ENCODE measurements around the gene DDX25. TPM values are rescaled to one million over a fixed set of nuclear protein-coding genes. Genes with fewer than 3 reads are reported as not detected.

The DDX25 gene
- total and polyA plus RNA-seq, 2 of the 4 experiments (the other 2 are of a cell fraction): under 0.01 TPM; not detected in 1

GRCh38 chr11:125873881-125874555 is 30.3 kb upstream of the DDX25 start:
- DNase-seq: no peak
- ChIA-PET POLR2A (ENCODE audit: unreplicated experiment) (no interaction called here), CTCF (interaction anchor here (0.6 kb wide), 1 partner anchor 367 kb away, joined by 3 read pairs; no protein-coding TSS in a partner anchor)
- Histone ChIP-seq H2AK9ac (replicated peaks; ENCODE audit: low read depth, low read length, poor library complexity) (no peak overlapping the region), H3K9ac (ENCODE audit: low read depth, low read length) (no peak overlapping the region), H3K9me1 (ENCODE audit: insufficient read depth, low read length) (no peaks in the 10 kb centered on the region), H2BK5ac (ENCODE audit: low read depth, low read length, poor library complexity, severe bottlenecking) (no peak overlapping the region), H3K27ac (ENCODE audit: insufficient read depth, low read length) (no peak overlapping the region), H3K4me2 (ENCODE audit: low read depth, low read length) (0 out of 2 replicates have a peak overlapping the region, but pooled peaks have one; percentile 16), H3K27me3 (ENCODE audit: control insufficient read depth, insufficient read depth, low read length) (peaks cover 2% of the 10 kb centered on the region; the same call in 1 of the 2 replicates), H4K91ac (ENCODE audit: insufficient read depth, low read depth, low read length) (no peak overlapping the region), H3K4me1 (ENCODE audit: control insufficient read depth, insufficient read depth, low read length) (no peaks in the 10 kb centered on the region), H4K5ac (ENCODE audit: low read depth, low read length) (no peak overlapping the region), H2AFZ (replicated peaks; ENCODE audit: low read length, poor library complexity) (no peak overlapping the region), H3K14ac (replicated peaks; ENCODE audit: low read depth, low read length) (no peak overlapping the region), H3K56ac (ENCODE audit: extremely low read depth, insufficient read depth, low read length) (no peak overlapping the region), H3K79me1 (ENCODE audit: low read depth in 1 of 2, low read length in 2 of 2) (no peaks in the 10 kb centered on the region), H3K36me3 (ENCODE audit: control insufficient read depth, insufficient read depth, low read length) (no peaks in the 10 kb centered on the region), H3K4me3 (ENCODE audit: insufficient read depth, low read depth, low read length) (no peak overlapping the region), H4K8ac (ENCODE audit: low read depth in 2 of 2, low read length in 2 of 2) (no peak overlapping the region), H2BK20ac (ENCODE audit: low read depth, low read length) (no peak overlapping the region), H2BK15ac (ENCODE audit: low read depth, low read length) (no peak overlapping the region), H2BK120ac (ENCODE audit: low read depth, low read length) (no peak overlapping the region), H4K20me1 (ENCODE audit: insufficient read depth, low read length) (no peaks in the 10 kb centered on the region), H2AK5ac (ENCODE audit: low read depth, low read length) (no peak overlapping the region), H3K23ac (ENCODE audit: low read depth, low read length) (no peak overlapping the region), H3K18ac (ENCODE audit: low read depth, low read length) (no peak overlapping the region), H3K9me3 (ENCODE audit: control insufficient read depth, insufficient read depth, low read length) (no peaks in the 10 kb centered on the region), H3K4ac (ENCODE audit: low read depth, low read length) (no peak overlapping the region)
- intact Hi-C loops (cut with micrococcal nuclease): loop anchor here (1.0 to 10.0 kb wide), 7 partner anchors 248 to 912 kb away; partner anchors contain the start of genes EI24 and FEZ1
- no peak for TF ChIP-seq NFE2L2 (IDR thresholded peaks at IDR 0.05; ENCODE audit: low read depth, low read length)
- no peak for TF ChIP-seq RCOR1 (IDR thresholded peaks at IDR 0.05; ENCODE audit: insufficient replicate concordance, low read length)
- no peak for TF ChIP-seq CEBPB (IDR thresholded peaks at IDR 0.05; ENCODE audit: low read depth, low read length)
- TF ChIP-seq RAD21 (IDR thresholded peaks at IDR 0.05; ENCODE audit: low read length): no peak
- no peak for TF ChIP-seq USF2 (IDR thresholded peaks at IDR 0.05; ENCODE audit: low read depth, low read length)
- TF ChIP-seq MXI1 (IDR thresholded peaks at IDR 0.05; ENCODE audit: borderline replicate concordance, low read depth, low read length): no peak
- TF ChIP-seq MAZ (IDR thresholded peaks at IDR 0.05; ENCODE audit: borderline replicate concordance, low read depth, low read length): no peak
- no TSS peak for BruUV-seq (replicated peaks)
- ATAC-seq (ENCODE audit: low read depth): peak; percentile 54
- dilution Hi-C loops (cut with HindIII; ENCODE audit: low sequenced_read_pairs, unreplicated experiment): no loop called here
- in situ Hi-C loops (cut with MboI; ENCODE audit: low sequenced_read_pairs): loop anchor here (10.0 kb wide), 2 partner anchors 249 to 439 kb away; partner anchors contain the start of gene CHEK1
- no CpG with 5 or more reads among the region's 20 CpGs for WGBS, 2 experiments (ENCODE audit: extremely low coverage in 2 of 2, insufficient read length in 1 of 2)

Data from IMR-90 (cell line).